Thoracic aorta (tissue), 2 donors: ENCODE results near the gene PDZRN4. TPM values are rescaled to one million over a fixed set of nuclear protein-coding genes. Genes with fewer than 3 reads are reported as not detected.

Experiments used
- ATAC-seq: fragments of 150-250 bp; one replicate; pipeline ENCODE4 v1.8.0; 2017; ENCODE audit warnings: low read depth; ENCODE audit not compliant: insufficient number of reproducible peaks, low FRiP score
- DNase-seq: peaks from one replicate; pipeline ENCODE4 v3.0.0-alpha.2; 2020; ENCODE audit warnings: low spot score
- H3K27ac ChIP-seq, 2 donors: fragments of 200-600 bp; sonication (generic); 1 replicate in 1 of 2; 2 replicates in 1 of 2; pipeline ENCODE4 v1.5.1; 2016; ENCODE audit warnings: mild to moderate bottlenecking in 2 of 2, moderate library complexity in 2 of 2
- H3K27me3 ChIP-seq: fragments of 200-600 bp; sonication (generic); replicated peaks from 2 replicates; pipeline ENCODE4 v1.6.0; 2016; ENCODE audit warnings: mild to moderate bottlenecking; ENCODE audit not compliant: insufficient read depth
- H3K36me3 ChIP-seq: fragments of 200-600 bp; sonication (generic); one replicate; pipeline ENCODE4 v1.5.1; 2016
- H3K4me1 ChIP-seq, 2 donors: fragments of 200-600 bp; sonication (generic); 1 replicate in 1 of 2; 2 replicates in 1 of 2; pipeline versions ENCODE4 v1.5.1 to v1.6.0; 2016; ENCODE audit warnings: low read depth in 2 of 2, mild to moderate bottlenecking in 1 of 2; ENCODE audit not compliant: control insufficient read depth in 1 of 2
- H3K4me3 ChIP-seq: fragments of 200-600 bp; sonication (generic); 2 replicates; pipeline ENCODE4 v1.5.1; 2016; ENCODE audit warnings: mild to moderate bottlenecking
- H3K9me3 ChIP-seq: fragments of 200-600 bp; sonication (generic); 2 replicates; pipeline ENCODE4 v1.5.1; 2016
- total RNA-seq, 2 donors: library from RNA; depleted of rRNA; stranded (reverse); fragments of >200 nt; gene quantifications; one replicate each; pipeline versions ENCODE4 v1.1.0 to v1.2.3, GENCODE V29; 2016
- TF ChIP-seq, protein P1 (sequence below): fragments of 200-600 bp; sonication (generic); IDR thresholded peaks from one replicate; pipeline ENCODE4 v1.5.1; 2019; ENCODE audit warnings: antibody characterized with exemption

PDZRN4 gene
- total RNA-seq, 2 donors from 2014 or later: 6.1 to 12.5 TPM

DNA sequence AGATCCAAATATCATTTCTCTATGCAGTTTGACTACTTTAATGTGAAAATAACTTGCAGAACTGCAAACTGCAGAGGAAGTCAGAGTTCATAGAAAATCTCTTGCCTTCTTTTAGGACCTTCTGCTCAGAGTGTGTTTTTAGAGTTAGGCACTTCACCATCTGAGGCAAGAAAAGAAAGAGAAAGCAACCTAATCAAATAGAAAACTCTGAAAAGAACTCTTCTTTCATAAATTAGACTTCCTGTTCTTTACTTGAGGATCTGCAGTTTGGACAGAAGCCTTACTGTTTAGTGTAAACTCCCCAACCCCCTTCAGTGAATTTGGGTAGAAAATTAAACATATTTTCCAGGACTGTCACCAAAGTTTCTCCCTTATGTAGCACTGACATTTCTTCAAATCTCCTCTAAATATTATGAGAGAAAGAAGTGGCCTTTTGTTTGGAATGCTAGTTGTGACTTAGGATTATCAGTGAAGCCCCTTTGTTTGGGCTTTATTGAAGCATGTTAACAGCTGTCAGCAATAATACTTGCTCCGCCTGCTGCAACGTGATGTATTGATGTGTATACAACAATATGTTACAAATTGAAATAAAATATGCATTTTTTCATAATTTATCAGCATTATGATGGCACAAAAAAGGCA lies 99.5 kb downstream of the PDZRN4 start:
- no peak overlapping the region for H3K27ac ChIP-seq
- TF ChIP-seq, protein P1, sequence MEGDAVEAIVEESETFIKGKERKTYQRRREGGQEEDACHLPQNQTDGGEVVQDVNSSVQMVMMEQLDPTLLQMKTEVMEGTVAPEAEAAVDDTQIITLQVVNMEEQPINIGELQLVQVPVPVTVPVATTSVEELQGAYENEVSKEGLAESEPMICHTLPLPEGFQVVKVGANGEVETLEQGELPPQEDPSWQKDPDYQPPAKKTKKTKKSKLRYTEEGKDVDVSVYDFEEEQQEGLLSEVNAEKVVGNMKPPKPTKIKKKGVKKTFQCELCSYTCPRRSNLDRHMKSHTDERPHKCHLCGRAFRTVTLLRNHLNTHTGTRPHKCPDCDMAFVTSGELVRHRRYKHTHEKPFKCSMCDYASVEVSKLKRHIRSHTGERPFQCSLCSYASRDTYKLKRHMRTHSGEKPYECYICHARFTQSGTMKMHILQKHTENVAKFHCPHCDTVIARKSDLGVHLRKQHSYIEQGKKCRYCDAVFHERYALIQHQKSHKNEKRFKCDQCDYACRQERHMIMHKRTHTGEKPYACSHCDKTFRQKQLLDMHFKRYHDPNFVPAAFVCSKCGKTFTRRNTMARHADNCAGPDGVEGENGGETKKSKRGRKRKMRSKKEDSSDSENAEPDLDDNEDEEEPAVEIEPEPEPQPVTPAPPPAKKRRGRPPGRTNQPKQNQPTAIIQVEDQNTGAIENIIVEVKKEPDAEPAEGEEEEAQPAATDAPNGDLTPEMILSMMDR: no peak
- H3K36me3 ChIP-seq: no peaks in the 10 kb centered on the region
- peaks cover 0 to 15% of the 10 kb centered on the region in 2 donors for H3K4me1 ChIP-seq
- no peaks in the 10 kb centered on the region for H3K27me3 ChIP-seq
- ATAC-seq: no peak
- no peaks in the 10 kb centered on the region for H3K9me3 ChIP-seq
- no peak overlapping the region for H3K4me3 ChIP-seq
- DNase-seq: no peak

DNA sequence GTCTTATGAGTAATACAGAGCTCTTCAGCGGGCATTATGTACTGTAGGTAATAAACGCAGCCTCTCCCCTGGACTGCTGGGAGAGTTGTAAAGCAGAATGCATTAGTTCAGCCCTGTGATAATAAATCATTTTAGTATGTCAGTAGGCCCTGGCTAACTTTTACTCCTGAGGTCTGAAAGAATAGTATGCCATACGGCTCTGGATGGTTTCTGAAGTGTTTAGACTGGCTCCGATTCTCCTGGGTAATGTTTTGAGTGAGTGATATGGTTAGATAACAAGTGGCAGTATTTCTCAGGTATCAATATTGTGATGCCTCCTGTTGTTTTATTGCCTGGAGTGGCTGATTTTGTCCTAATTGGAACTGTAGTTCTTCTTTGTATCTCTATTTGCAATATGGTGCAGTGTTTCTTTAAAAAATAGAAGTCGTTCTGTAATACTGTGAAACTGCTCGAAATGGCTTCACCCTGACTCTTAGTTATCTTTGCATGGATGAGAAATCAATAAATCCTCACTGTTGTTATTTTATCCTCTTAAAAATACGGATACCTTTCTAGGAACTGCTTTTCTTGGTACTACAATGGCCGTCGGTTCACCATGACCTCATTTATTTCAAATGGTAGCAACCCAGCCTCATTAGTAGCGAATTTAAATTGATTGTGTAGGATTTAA lies 100.2 kb downstream of the PDZRN4 start:
- DNase-seq (no peak), ATAC-seq (no peak)
- no peaks in the 10 kb centered on the region for H3K27me3 ChIP-seq
- no peak overlapping the region for H3K27ac ChIP-seq
- H3K4me3 ChIP-seq: no peak overlapping the region
- TF ChIP-seq, protein P1: no peak
- H3K36me3 ChIP-seq: no peaks in the 10 kb centered on the region
- H3K9me3 ChIP-seq: no peaks in the 10 kb centered on the region
- H3K4me1 ChIP-seq: peaks cover 0 to 15% of the 10 kb centered on the region in 2 donors

DNA sequence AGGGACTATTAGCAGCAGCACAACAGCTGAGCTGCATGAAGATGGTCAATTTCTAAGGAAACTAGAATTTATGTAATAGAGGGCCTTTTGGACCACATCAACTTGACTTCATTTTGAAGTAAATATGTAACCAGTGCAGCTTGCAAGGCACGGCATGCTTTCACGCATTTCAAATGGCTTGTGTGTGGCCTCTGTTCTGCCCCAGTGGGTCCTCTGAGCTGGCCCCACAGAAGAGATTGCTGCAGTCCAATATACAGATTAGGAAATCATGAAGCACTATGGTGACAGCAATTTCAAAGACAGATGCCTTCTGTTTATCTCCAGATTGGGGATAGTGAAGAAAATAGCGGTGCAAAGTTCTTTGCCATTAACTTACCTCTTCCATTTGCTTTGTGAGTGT lies 101.4 kb downstream of the PDZRN4 start:
- TF ChIP-seq, protein P1: no peak
- ATAC-seq (no peak), DNase-seq (no peak)

GRCh38 chr12:41293011-41293410 lies 104.9 kb downstream of the PDZRN4 start:
- Histone ChIP-seq H3K4me3 (no peak overlapping the region), H3K4me1 (no peaks in the 10 kb centered on the region), H3K27me3 (no peaks in the 10 kb centered on the region), H3K9me3 (no peaks in the 10 kb centered on the region), H3K36me3 (no peaks in the 10 kb centered on the region), H3K27ac (no peak overlapping the region)
- TF ChIP-seq, protein P1: no peak
- DNase-seq: no peak
- no peak for ATAC-seq

More for the DNA sequence above, 101.4 kb downstream of the PDZRN4 start:
- Histone ChIP-seq H3K9me3 (no peaks in the 10 kb centered on the region), H3K27ac (no peak overlapping the region), H3K4me1 (peaks cover 0 to 15% of the 10 kb centered on the region in 2 donors), H3K36me3 (no peaks in the 10 kb centered on the region), H3K4me3 (no peak overlapping the region), H3K27me3 (no peaks in the 10 kb centered on the region)

GRCh38 chr12:41293461-41293860 lies 105.3 kb downstream of the PDZRN4 start:
- H3K36me3 ChIP-seq: no peaks in the 10 kb centered on the region
- H3K27ac ChIP-seq: no peak overlapping the region
- H3K4me3 ChIP-seq: no peak overlapping the region
- H3K9me3 ChIP-seq: no peaks in the 10 kb centered on the region
- H3K27me3 ChIP-seq: no peaks in the 10 kb centered on the region
- no peaks in the 10 kb centered on the region for H3K4me1 ChIP-seq
- TF ChIP-seq, protein P1: no peak
- DNase-seq (no peak), ATAC-seq (no peak)
